H4 (cell line): Measurements from ENCODE around the gene CBLC. TPM values are rescaled to one million over a fixed set of nuclear protein-coding genes. Genes with fewer than 3 reads are reported as not detected.

Experiments used
- total RNA-seq: library from RNA; depleted of rRNA; stranded (reverse); fragments of >200 nt; shearing (Covaris generic); gene quantifications from 2 replicates; pipeline ENCODE4 v1.2.3, GENCODE V29; 2014; rRNA removed

The CBLC gene
- total RNA-seq, 1 experiment from 2014 or later = not detected

Other genes with a start within 250 kb of the CBLC start
- gene CEACAM20, start 248.2 kb upstream of the CBLC start, total RNA-seq = not detected in 2 replicates
- not detected in 2 replicates for gene IGSF23, start 164.3 kb upstream of the CBLC start, total RNA-seq
- 41.9 and 46.0 TPM in 2 replicates for gene PVR, start 134.0 kb upstream of the CBLC start, total RNA-seq
- 0.23 and 1.0 TPM in 2 replicates for gene CEACAM19, start 106.4 kb upstream of the CBLC start, total RNA-seq
- not detected in 2 replicates for gene CEACAM16, start 78.7 kb upstream of the CBLC start, total RNA-seq
- 7.8 and 11.6 TPM in 2 replicates for gene BCL3, start 29.2 kb upstream of the CBLC start, total RNA-seq
- gene BCAM, start 31.2 kb downstream of the CBLC start, total RNA-seq = 5.8 and 6.2 TPM in 2 replicates
- gene NECTIN2, start 68.4 kb downstream of the CBLC start, total RNA-seq = 42.0 and 43.3 TPM in 2 replicates
- gene TOMM40, start 113.4 kb downstream of the CBLC start, total RNA-seq = 59.0 and 68.6 TPM in 2 replicates
- 0.33 and 0.75 TPM in 2 replicates for gene APOE, start 127.9 kb downstream of the CBLC start, total RNA-seq
- not detected in 2 replicates for gene APOC1, start 136.7 kb downstream of the CBLC start, total RNA-seq
- gene APOC4, start 164.3 kb downstream of the CBLC start, total RNA-seq = not detected in 2 replicates
- not detected in 2 replicates for gene APOC2, start 168.2 kb downstream of the CBLC start, total RNA-seq
- 12.9 and 17.4 TPM in 2 replicates for gene CLPTM1, start 177.5 kb downstream of the CBLC start, total RNA-seq
- 0.78 and 0.81 TPM in 2 replicates for gene RELB, start 223.6 kb downstream of the CBLC start, total RNA-seq